Neural progenitor cell (in vitro differentiated cells): ENCODE results near the gene MRPS9. TPM values are rescaled to one million over a fixed set of nuclear protein-coding genes. Genes with fewer than 3 reads are reported as not detected.

Experiments used
- DNase-seq: peaks from one replicate; pipeline ENCODE4 v3.0.0-alpha.2; 2016; ENCODE audit warnings: low spot score
- H2AFZ ChIP-seq: fragments of 200-600 bp; sonication (generic); replicated peaks from 2 replicates; pipeline ENCODE4 v1.6.1; 2016; ENCODE audit warnings: antibody characterized with exemption
- H3F3A ChIP-seq: fragments of 200-600 bp; sonication (generic); 2 replicates; pipeline ENCODE4 v1.6.1; 2016; ENCODE audit warnings: antibody characterized with exemption, low read depth
- H3K27ac ChIP-seq: fragments of 200-600 bp; sonication (generic); 2 replicates; pipeline ENCODE4 v1.5.1; 2016; ENCODE audit warnings: mild to moderate bottlenecking
- H3K27me3 ChIP-seq: fragments of 200-600 bp; sonication (generic); 2 replicates; pipeline ENCODE4 v1.6.1; 2016; ENCODE audit warnings: mild to moderate bottlenecking, moderate library complexity
- H3K36me3 ChIP-seq: fragments of 200-600 bp; sonication (generic); 2 replicates; pipeline ENCODE4 v1.5.1; 2016
- H3K4me1 ChIP-seq: fragments of 200-600 bp; sonication (generic); 2 replicates; pipeline ENCODE4 v1.6.1; 2016; ENCODE audit warnings: mixed run types
- H3K4me2 ChIP-seq: fragments of 200-600 bp; sonication (generic); 2 replicates; pipeline ENCODE4 v1.6.1; 2016
- H3K4me3 ChIP-seq: fragments of 200-600 bp; sonication (generic); 2 replicates; pipeline ENCODE4 v1.5.1; 2016
- H3K79me2 ChIP-seq: fragments of 200-600 bp; sonication (generic); 2 replicates; pipeline ENCODE4 v1.6.1; 2016; ENCODE audit warnings: low read depth
- H3K9ac ChIP-seq: fragments of 200-600 bp; sonication (generic); 2 replicates; pipeline ENCODE4 v1.6.1; 2016
- H3K9me3 ChIP-seq: fragments of 200-600 bp; sonication (generic); 2 replicates; pipeline ENCODE4 v1.5.1; 2016; ENCODE audit warnings: low read depth
- H4K20me1 ChIP-seq: fragments of 200-600 bp; sonication (generic); 2 replicates; pipeline ENCODE4 v1.6.1; 2016; ENCODE audit warnings: low read depth
- H3K27ac Mint-ChIP-seq: 3 replicates; pipeline ENCODE4 v1.8.0; 2021; ENCODE audit warnings: mixed read lengths
- H3K27me3 Mint-ChIP-seq: 2 replicates; pipeline ENCODE4 v1.8.0; 2022; ENCODE audit warnings: low read depth, mild to moderate bottlenecking, inconsistent platforms, moderate library complexity, mixed read lengths; ENCODE audit not compliant: insufficient read depth
- H3K36me3 Mint-ChIP-seq: 3 replicates; pipeline ENCODE4 v1.8.0; 2021; ENCODE audit warnings: mixed read lengths
- H3K4me1 Mint-ChIP-seq: 3 replicates; pipeline ENCODE4 v1.8.0; 2021; ENCODE audit warnings: mixed read lengths
- H3K4me3 Mint-ChIP-seq: 3 replicates; pipeline ENCODE4 v1.8.0; 2021; ENCODE audit warnings: mild to moderate bottlenecking, moderate library complexity, mixed read lengths
- H3K9me3 Mint-ChIP-seq: 3 replicates; pipeline ENCODE4 v1.8.0; 2020; ENCODE audit warnings: mixed read lengths
- CTCF ChIP-seq: fragments of 200-600 bp; sonication (generic); IDR thresholded peaks from 2 replicates; pipeline ENCODE4 v1.5.1; 2017; ENCODE audit warnings: antibody characterized with exemption, mild to moderate bottlenecking
- EZH2 ChIP-seq: fragments of 200-600 bp; sonication (generic); IDR thresholded peaks from 2 replicates; pipeline ENCODE4 v1.6.1; 2017; ENCODE audit warnings: antibody characterized with exemption, mild to moderate bottlenecking, moderate library complexity
- EZH2phosphoT487 ChIP-seq: fragments of 200-600 bp; sonication (generic); IDR thresholded peaks from 2 replicates; pipeline ENCODE4 v1.6.1; 2017; ENCODE audit warnings: antibody characterized with exemption
- total RNA-seq: library from RNA; depleted of rRNA; stranded (reverse); fragments of >200 nt; gene quantifications from 2 replicates; pipeline ENCODE4 v1.2.3, GENCODE V29; 2015; ENCODE audit warnings: low replicate concordance

Gene MRPS9
- total RNA-seq, 1 donor from 2014 or later: 78.0 TPM

GRCh38 chr2:105061560-105061959 lies 23.7 kb downstream of the MRPS9 start:
- Mint-ChIP-seq H3K27me3 (no peaks in the 10 kb centered on the region), H3K4me1 (no peaks in the 10 kb centered on the region), H3K36me3 (peaks cover 13% of the 10 kb centered on the region), H3K9me3 (no peaks in the 10 kb centered on the region), H3K4me3 (no peak overlapping the region), H3K27ac (no peak overlapping the region)
- TF ChIP-seq EZH2phosphoT487: no peak
- TF ChIP-seq EZH2: no peak
- TF ChIP-seq CTCF: no peak
- DNase-seq: no peak
- H3K4me2 ChIP-seq: no peak overlapping the region
- no peak overlapping the region for H3K27ac ChIP-seq
- H2AFZ ChIP-seq: no peak overlapping the region
- no peaks in the 10 kb centered on the region for H3F3A ChIP-seq
- H3K27me3 ChIP-seq: no peaks in the 10 kb centered on the region
- peaks cover 10% of the 10 kb centered on the region for H4K20me1 ChIP-seq
- peaks cover 67% of the 10 kb centered on the region for H3K79me2 ChIP-seq
- no peaks in the 10 kb centered on the region for H3K9me3 ChIP-seq
- H3K9ac ChIP-seq: no peak overlapping the region
- no peak overlapping the region for H3K4me3 ChIP-seq
- peaks cover 6% of the 10 kb centered on the region for H3K4me1 ChIP-seq
- no peaks in the 10 kb centered on the region for H3K36me3 ChIP-seq

GRCh38 chr2:105062158-105062557 lies 24.3 kb downstream of the MRPS9 start:
- Histone ChIP-seq H3K9me3 (no peaks in the 10 kb centered on the region), H3K4me3 (no peak overlapping the region), H2AFZ (no peak overlapping the region), H3K4me2 (no peak overlapping the region), H3F3A (no peaks in the 10 kb centered on the region), H4K20me1 (peaks cover 11% of the 10 kb centered on the region), H3K27ac (no peak overlapping the region), H3K36me3 (no peaks in the 10 kb centered on the region), H3K27me3 (no peaks in the 10 kb centered on the region), H3K4me1 (peaks cover 6% of the 10 kb centered on the region), H3K9ac (no peak overlapping the region), H3K79me2 (peaks cover 66% of the 10 kb centered on the region)
- H3K27me3 Mint-ChIP-seq: no peaks in the 10 kb centered on the region
- H3K9me3 Mint-ChIP-seq: no peaks in the 10 kb centered on the region
- TF ChIP-seq EZH2 (no peak), EZH2phosphoT487 (no peak), CTCF (no peak)
- H3K4me1 Mint-ChIP-seq: no peaks in the 10 kb centered on the region
- H3K27ac Mint-ChIP-seq: no peak overlapping the region
- no peak for DNase-seq
- H3K4me3 Mint-ChIP-seq: no peak overlapping the region
- H3K36me3 Mint-ChIP-seq: peaks cover 13% of the 10 kb centered on the region

GRCh38 chr2:105068387-105068786 lies 30.5 kb downstream of the MRPS9 start:
- Histone ChIP-seq H4K20me1 (peaks cover 17% of the 10 kb centered on the region), H2AFZ (no peak overlapping the region), H3K36me3 (no peaks in the 10 kb centered on the region), H3K27ac (no peak overlapping the region), H3K4me1 (peaks cover 13% of the 10 kb centered on the region), H3F3A (no peaks in the 10 kb centered on the region), H3K27me3 (no peaks in the 10 kb centered on the region), H3K9me3 (no peaks in the 10 kb centered on the region), H3K9ac (no peak overlapping the region), H3K4me2 (no peak overlapping the region), H3K79me2 (peaks cover 43% of the 10 kb centered on the region), H3K4me3 (no peak overlapping the region)
- H3K4me1 Mint-ChIP-seq: peaks cover 7% of the 10 kb centered on the region
- H3K4me3 Mint-ChIP-seq: no peak overlapping the region
- H3K27ac Mint-ChIP-seq: no peak overlapping the region
- H3K9me3 Mint-ChIP-seq: no peaks in the 10 kb centered on the region
- peaks cover 4% of the 10 kb centered on the region for H3K36me3 Mint-ChIP-seq
- H3K27me3 Mint-ChIP-seq: no peaks in the 10 kb centered on the region
- no peak for TF ChIP-seq EZH2phosphoT487
- DNase-seq: no peak

DNA sequence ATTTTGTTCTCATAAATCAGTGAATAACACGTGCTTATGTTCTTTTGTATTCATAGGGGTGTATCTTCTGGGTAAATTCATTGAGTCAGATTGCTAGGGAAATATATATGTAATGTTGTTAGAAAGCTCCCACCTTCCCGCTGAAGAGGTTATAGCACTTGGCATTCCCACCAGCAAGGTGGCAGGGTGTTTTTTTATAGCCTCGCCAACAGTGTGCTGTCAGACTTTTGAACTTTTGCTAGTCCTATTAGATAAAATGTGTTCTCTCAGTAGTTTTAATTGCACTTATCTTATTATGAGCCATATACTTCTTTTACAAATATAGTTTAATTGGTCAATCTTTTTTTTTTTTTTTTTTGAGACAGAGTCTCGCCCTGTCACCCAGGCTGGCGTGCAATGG lies 31.0 kb downstream of the MRPS9 start:
- Mint-ChIP-seq H3K4me1 (peaks cover 7% of the 10 kb centered on the region), H3K27me3 (no peaks in the 10 kb centered on the region), H3K27ac (no peak overlapping the region), H3K36me3 (peaks cover 4% of the 10 kb centered on the region), H3K9me3 (no peaks in the 10 kb centered on the region), H3K4me3 (no peak overlapping the region)
- H3K4me1 ChIP-seq: peaks cover 13% of the 10 kb centered on the region
- no peaks in the 10 kb centered on the region for H3K36me3 ChIP-seq
- no peak overlapping the region for H3K9ac ChIP-seq
- H2AFZ ChIP-seq: no peak overlapping the region
- TF ChIP-seq EZH2phosphoT487 (no peak), CTCF (no peak), EZH2 (no peak)
- H3K9me3 ChIP-seq: no peaks in the 10 kb centered on the region
- H3K4me3 ChIP-seq: no peak overlapping the region
- H4K20me1 ChIP-seq: peaks cover 17% of the 10 kb centered on the region
- no peaks in the 10 kb centered on the region for H3K27me3 ChIP-seq
- no peak overlapping the region for H3K27ac ChIP-seq
- no peaks in the 10 kb centered on the region for H3F3A ChIP-seq
- no peak for DNase-seq
- H3K4me2 ChIP-seq: no peak overlapping the region
- H3K79me2 ChIP-seq: peaks cover 43% of the 10 kb centered on the region
